Measurements from ENCODE around the gene STK16.
"Not testable (repeated sequence)": the region's sequence is repeated elsewhere in the genome, so short reads cannot be mapped to it uniquely, and the experiment has no call there.

The STK16 gene

GRCh38 chr2:219245148-219245898 is at the start of gene STK16, which contains the start of gene GLB1L:
Gene STK16 (plus strand): TSS chr2:219245479. CDS start chr2:219246000, 521 bp downstream.
Gene GLB1L (minus strand): TSS chr2:219245444. CDS start chr2:219243573, 1,871 bp downstream.
- DNase-seq: peak; percentile 85

DNA sequence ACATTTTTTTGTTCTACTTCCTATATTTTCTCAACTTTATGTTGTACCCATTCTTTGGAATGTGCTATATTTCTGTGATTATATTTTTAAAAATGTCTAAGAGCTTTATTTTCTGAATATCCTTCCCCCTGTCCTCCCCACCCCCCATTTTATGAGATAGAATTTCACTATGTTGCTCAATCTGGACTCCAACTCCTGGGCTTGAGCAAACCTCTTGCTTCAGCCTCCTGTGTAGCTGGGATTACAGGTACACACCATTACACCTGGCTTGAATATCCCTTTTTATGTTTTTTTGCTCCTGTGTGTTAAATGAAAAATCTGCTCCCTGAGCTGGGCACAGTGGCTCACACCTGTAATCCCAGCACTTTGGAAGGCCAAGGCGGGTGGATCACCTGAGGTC is 47.9 kb upstream of the STK16 start:
- DNase-seq: no peak

DNA sequence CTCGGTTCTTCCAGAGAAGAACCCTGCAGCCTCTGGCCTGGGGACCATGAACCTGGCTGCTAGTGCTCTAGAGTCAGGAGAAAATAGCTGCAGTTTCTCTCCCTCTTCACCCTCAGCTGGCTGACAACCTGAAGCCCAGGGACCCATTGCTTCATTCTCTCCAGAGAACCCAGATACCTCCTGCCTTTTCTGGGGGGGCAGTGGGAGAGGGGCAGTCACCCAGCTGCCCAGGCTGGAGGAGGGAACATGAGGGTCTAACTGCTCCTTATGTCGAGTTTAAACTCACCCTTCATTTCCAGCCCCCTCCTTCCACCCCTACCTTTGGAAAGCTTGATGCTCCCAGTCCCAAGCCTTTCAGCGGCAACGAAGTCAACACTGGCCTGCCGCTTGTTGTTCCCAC is 46.3 kb upstream of the STK16 start:
- DNase-seq: no peak

- DNase-seq: no peak
Measured at GRCh38 chr2:219199470-219200211, 45.6 kb upstream of the STK16 start.

DNA sequence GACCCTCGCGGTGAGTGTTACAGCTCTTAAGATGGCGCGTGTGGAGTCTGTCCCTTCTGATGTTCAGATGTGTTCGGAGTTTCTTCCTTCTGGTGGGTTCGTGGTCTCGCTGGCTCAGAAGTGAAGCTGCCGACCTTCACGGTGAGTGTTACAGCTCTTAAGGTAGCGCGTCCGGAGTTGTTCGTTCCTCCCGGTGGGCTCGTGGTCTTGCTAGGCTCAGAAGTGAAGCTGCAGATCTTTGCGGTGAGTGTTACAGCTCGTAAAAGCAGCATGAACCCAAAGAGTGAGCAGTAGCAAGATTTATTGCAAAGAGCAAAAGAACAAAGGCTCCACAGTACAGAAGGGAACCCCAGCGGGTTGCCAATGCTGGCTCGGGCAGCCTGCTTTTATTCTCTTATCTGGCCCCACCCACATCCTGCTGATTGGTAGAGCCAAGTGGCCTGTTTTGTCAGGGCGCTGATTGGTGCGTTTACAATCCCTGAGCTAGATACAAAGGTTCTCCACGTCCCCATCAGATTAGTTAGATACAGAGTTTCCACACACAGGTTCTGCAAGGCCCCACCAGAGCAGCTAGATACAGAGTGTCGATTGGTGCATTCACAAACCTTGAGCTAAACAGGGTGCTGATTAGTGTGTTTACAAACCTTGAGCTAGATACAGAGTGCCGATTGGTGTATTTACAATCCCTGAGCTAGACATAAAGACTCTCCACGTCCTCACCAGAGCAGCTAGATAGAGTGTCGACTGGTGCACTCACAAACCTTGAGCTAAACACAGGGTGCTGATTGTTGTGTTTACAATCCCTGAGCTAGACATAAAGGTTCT is 44.6 kb upstream of the STK16 start:
- DNase-seq: peak; percentile 33

- not testable (repeated sequence) for DNase-seq
Measured at GRCh38 chr2:219201331-219201730, 43.9 kb upstream of the STK16 start.

GRCh38 chr2:219204425-219205164 is 40.7 kb upstream of the STK16 start:
- no peak for DNase-seq

GRCh38 chr2:219205165-219205538 is 40.1 kb upstream of the STK16 start:
- DNase-seq: no peak

- no peak for DNase-seq
Measured at GRCh38 chr2:219205981-219206327, 39.3 kb upstream of the STK16 start.

GRCh38 chr2:219206328-219207133 is 38.7 kb upstream of the STK16 start, which contains the start of gene ZFAND2B:
Gene ZFAND2B (plus strand): TSS chr2:219206782. CDS start chr2:219206988, 206 bp downstream.
- peak; percentile 93 for DNase-seq

GRCh38 chr2:219207134-219207883 is 38.0 kb upstream of the STK16 start:
- DNase-seq: no peak

- DNase-seq: no peak
Measured at GRCh38 chr2:219207884-219208740, 37.2 kb upstream of the STK16 start.

- DNase-seq: no peak
Measured at GRCh38 chr2:219209236-219210195, 35.8 kb upstream of the STK16 start.

DNA sequence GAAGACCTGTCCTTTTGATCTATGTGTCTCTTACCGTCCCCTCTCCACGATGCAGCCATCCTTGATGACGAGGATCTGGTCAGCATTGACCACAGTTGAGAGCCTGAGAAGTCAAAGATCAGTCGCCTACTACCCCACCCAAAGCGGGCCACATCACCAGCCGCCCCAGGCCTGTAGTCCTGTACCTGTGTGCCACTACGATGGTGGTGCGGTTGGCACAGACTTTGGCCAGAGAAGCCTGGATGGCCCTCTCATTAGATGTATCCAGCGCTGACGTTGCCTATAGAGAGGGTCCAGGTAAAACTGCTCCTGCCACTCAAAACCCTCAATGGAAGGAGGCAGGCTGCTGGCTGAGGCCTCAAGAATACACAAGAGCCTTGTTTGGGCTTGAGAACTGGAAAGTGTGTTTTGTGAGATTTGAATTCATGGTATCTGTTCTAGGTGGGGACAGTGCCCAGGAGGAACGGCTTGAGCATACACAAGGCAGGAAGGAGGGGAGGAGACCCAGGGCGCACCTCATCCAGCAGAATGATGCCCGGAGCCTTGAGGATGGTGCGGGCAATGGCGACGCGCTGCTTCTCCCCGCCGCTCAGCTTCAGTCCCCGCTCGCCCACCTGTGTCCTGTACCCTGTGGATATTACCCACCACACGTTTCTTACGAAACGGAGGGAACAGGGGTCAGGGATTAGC is 34.9 kb upstream of the STK16 start:
- DNase-seq: no peak

GRCh38 chr2:219210886-219211362 is 34.4 kb upstream of the STK16 start:
- no peak for DNase-seq

DNA sequence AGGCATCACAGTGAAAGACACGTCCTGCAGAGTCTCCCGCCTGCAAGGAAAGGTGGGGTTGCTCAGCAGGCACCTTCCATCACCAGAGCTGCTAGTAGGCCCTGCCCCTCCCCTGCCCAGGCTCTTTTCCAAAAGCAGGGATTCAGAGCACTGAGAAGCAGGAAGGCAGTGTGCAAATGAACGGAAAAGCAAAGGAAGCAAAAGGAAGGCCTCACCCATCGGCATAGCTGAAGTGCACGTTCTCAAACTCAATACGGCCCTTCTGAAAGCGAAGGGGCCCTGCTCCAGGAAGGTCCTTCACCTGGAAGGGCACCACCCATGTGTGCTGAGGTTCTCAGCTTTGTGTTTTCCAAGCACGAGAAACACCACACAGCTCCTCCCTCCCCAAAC is 32.3 kb upstream of the STK16 start:
- no peak for DNase-seq

DNA sequence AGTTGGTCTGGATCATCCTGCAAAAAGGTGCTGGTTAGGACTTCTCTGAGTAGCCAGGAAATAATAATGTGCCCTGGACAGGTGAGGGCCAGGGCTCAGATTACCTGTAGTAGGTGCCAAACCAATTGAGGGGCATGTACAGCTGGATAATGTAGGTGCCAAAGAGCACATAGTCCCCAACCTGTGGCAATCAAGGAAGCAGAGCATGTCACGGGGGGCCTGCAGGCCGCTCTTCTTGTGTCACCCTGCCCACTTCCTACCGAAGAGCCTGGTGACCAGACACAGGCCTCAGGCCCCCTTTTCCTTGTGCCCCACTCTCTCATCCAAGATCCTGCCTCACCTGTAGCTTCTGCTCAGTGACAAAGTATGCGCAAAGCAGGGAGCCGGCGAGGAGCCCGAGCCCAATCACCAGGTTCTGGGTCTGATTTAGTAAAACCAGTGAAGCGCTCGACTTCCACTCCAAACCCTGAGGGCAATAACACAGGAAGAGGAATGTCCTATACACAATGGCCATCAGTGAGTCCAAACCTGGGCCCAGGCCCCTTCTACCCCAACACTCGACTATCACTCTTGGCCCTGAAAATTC is 31.7 kb upstream of the STK16 start:
- DNase-seq: no peak

GRCh38 chr2:219214141-219214540 is 31.1 kb upstream of the STK16 start:
- no peak for DNase-seq

Data from CD4-positive, alpha-beta T cell treated with Interleukin-4 for 4 hours (primary cell).